Activated B cell treated with CpG ODN at 0.5 μM for 24 hours (primary cell): Measurements from ENCODE around the gene STX8. TPM values are rescaled to one million over a fixed set of nuclear protein-coding genes. Genes with fewer than 3 reads are reported as not detected.

Experiments used
- ATAC-seq: fragments of 200-7000 bp; cut with Tn5 transposase; one replicate; pipeline ENCODE4 v1.10.0; 2021; ENCODE audit warnings: low read depth, mild to moderate bottlenecking, moderate library complexity
- CTCF ChIA-PET: fragments of 350-600 bp; sonication (Branson Sonifier 250); formaldehyde crosslinking; loops from one replicate; lab custom pipeline; 2021; ENCODE audit warnings: antibody characterized with exemption; lab: Charles Lee
- POLR2A ChIA-PET: fragments of 350-600 bp; sonication (Branson Sonifier 250); formaldehyde crosslinking; loops from one replicate; lab custom pipeline; 2021; ENCODE audit warnings: antibody characterized with exemption; lab: Charles Lee
- DNase-seq: peaks from one replicate; pipeline ENCODE4 v3.0.0; 2022
- H3K27ac Mint-ChIP-seq: one replicate; pipeline ENCODE4 v1.8.0; 2020; ENCODE audit warnings: mixed read lengths
- H3K27me3 Mint-ChIP-seq: one replicate; pipeline ENCODE4 v1.8.0; 2021; ENCODE audit warnings: mixed read lengths
- H3K36me3 Mint-ChIP-seq: one replicate; pipeline ENCODE4 v1.8.0; 2021; ENCODE audit warnings: low read depth, mixed read lengths
- H3K4me1 Mint-ChIP-seq: one replicate; pipeline ENCODE4 v1.8.0; 2021; ENCODE audit warnings: mixed read lengths
- H3K4me3 Mint-ChIP-seq: one replicate; pipeline ENCODE4 v1.8.0; 2020; ENCODE audit warnings: mild to moderate bottlenecking, mixed read lengths
- H3K9me3 Mint-ChIP-seq: one replicate; pipeline ENCODE4 v1.8.0; 2020; ENCODE audit warnings: mixed read lengths
- intact Hi-C: fragments of 100-400 bp; cut with micrococcal nuclease; formaldehyde crosslinking; loops from one replicate; pipeline ENCODE4 v1.15.1; 2024
- total RNA-seq: library from RNA; stranded (reverse); gene quantifications from 2 replicates; pipeline ENCODE4 v1.2.3, GENCODE V29; 2022
- TF ChIP-seq, protein P1 (sequence below): fragments of 200-600 bp; IDR thresholded peaks from one replicate; pipeline ENCODE4 v1.8.0; 2022; ENCODE audit warnings: antibody characterized with exemption, mild to moderate bottlenecking

Gene STX8
- total RNA-seq, 1 donor from 2014 or later, result 66.9 TPM

DNA sequence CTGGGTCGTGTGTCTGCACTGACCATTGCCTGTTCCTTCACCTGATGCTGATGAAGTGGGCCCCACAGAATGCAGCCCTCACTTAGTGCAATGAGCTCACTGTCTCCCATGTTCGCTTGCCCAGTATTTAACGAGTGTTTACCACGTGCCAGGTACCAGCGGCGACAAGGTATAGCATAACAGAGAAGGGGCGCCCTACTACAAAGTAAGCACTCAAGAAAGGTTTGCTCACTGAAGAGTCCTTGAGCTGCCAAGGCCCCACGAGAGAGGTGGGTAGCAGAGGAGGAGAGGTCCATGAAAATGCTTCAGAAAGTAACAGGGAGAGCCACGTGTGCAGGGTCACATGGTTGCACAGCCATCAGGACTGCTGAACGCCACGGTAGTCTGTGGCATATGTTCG is 324.3 kb downstream of the STX8 start:
- ChIA-PET POLR2A (no interaction called here), CTCF (no interaction called here)
- ATAC-seq (no peak), DNase-seq (no peak)
- Mint-ChIP-seq H3K36me3 (peaks cover 10% of the 10 kb centered on the region), H3K27ac (no peak overlapping the region), H3K4me3 (no peak overlapping the region), H3K27me3 (no peaks in the 10 kb centered on the region), H3K4me1 (peaks cover under 1% of the 10 kb centered on the region), H3K9me3 (no peaks in the 10 kb centered on the region)
- TF ChIP-seq, protein P1, sequence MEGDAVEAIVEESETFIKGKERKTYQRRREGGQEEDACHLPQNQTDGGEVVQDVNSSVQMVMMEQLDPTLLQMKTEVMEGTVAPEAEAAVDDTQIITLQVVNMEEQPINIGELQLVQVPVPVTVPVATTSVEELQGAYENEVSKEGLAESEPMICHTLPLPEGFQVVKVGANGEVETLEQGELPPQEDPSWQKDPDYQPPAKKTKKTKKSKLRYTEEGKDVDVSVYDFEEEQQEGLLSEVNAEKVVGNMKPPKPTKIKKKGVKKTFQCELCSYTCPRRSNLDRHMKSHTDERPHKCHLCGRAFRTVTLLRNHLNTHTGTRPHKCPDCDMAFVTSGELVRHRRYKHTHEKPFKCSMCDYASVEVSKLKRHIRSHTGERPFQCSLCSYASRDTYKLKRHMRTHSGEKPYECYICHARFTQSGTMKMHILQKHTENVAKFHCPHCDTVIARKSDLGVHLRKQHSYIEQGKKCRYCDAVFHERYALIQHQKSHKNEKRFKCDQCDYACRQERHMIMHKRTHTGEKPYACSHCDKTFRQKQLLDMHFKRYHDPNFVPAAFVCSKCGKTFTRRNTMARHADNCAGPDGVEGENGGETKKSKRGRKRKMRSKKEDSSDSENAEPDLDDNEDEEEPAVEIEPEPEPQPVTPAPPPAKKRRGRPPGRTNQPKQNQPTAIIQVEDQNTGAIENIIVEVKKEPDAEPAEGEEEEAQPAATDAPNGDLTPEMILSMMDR, result no peak
- intact Hi-C loops, result no loop called here

DNA sequence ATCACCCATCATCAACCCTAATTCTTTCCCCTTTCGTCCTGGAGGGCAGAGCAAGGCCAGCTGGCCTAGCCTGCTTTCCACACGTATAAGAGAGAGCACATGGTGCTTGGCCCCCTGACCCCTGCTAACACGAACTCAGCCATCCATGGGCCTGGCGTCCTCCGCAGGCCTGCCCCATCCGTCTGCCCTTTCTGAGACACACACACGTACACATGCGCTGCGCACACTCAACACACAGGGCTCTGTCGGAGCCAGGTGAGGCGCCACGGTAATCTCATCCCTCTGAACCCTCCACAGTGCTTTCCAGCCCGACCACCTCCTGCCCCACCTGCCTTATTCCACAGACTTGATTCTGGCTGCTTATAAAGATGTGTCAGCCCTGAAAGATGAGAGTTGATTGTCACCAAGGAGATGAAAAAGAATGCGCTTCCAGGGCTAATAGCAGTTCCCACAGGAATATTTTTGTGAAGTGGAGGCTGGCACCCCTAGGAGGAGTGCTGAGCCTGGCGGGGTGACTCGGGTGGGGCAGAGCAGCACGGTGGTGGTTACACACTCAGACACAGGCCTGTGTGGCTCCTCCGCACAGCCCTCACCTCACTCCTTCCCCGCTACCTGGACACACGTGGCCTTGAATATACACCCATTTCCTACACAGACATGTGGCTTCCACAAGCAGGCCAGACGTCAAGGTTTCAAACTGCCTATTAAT is 326.2 kb downstream of the STX8 start:
- Mint-ChIP-seq H3K36me3 (peaks cover 10% of the 10 kb centered on the region), H3K27me3 (no peaks in the 10 kb centered on the region), H3K4me1 (no peaks in the 10 kb centered on the region), H3K27ac (no peak overlapping the region), H3K4me3 (no peak overlapping the region), H3K9me3 (no peaks in the 10 kb centered on the region)
- no peak for DNase-seq
- CTCF ChIA-PET, result no interaction called here
- POLR2A ChIA-PET, result no interaction called here
- intact Hi-C loops, result loop anchor here (10.0 kb wide), 1 partner anchor 505 kb away; the partner anchor contains the start of gene CCDC42
- ATAC-seq, result no peak
- TF ChIP-seq, protein P1, result no peak

DNA sequence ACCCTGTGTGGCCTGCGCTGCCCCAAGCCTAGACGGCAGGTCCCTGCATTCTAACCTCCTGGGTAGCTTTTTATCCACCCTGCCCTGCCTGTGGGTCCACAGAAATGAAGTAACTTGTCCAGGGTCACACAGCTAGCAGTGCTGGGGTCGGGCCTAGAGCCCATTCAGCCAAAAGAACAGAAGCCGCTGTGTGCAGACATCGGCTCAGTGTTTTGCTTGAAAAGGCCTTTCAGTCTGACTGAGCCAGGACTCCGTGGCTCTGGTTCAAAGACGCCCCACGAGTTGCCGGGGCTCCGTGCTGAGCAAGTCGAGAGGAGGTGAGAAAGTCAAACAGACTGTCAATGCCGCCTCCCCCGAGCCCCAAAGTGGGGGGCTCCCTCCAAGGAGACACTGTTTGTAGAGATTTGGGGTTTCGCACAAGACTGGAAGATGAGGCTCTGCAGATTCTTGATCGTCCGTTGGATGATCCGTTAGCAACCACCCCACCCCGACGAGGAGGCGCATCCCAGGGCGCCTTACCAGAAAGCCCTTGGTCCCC is 328.1 kb downstream of the STX8 start:
- Mint-ChIP-seq H3K4me1 (no peaks in the 10 kb centered on the region), H3K4me3 (no peak overlapping the region), H3K36me3 (peaks cover 10% of the 10 kb centered on the region), H3K27me3 (no peaks in the 10 kb centered on the region), H3K9me3 (no peaks in the 10 kb centered on the region), H3K27ac (no peak overlapping the region)
- intact Hi-C loops, result loop anchor here (10.0 kb wide), 1 partner anchor 503 kb away; the partner anchor contains the start of gene CCDC42
- ChIA-PET POLR2A (no interaction called here), CTCF (no interaction called here)
- TF ChIP-seq, protein P1, result no peak
- DNase-seq, result no peak
- no peak for ATAC-seq

DNA sequence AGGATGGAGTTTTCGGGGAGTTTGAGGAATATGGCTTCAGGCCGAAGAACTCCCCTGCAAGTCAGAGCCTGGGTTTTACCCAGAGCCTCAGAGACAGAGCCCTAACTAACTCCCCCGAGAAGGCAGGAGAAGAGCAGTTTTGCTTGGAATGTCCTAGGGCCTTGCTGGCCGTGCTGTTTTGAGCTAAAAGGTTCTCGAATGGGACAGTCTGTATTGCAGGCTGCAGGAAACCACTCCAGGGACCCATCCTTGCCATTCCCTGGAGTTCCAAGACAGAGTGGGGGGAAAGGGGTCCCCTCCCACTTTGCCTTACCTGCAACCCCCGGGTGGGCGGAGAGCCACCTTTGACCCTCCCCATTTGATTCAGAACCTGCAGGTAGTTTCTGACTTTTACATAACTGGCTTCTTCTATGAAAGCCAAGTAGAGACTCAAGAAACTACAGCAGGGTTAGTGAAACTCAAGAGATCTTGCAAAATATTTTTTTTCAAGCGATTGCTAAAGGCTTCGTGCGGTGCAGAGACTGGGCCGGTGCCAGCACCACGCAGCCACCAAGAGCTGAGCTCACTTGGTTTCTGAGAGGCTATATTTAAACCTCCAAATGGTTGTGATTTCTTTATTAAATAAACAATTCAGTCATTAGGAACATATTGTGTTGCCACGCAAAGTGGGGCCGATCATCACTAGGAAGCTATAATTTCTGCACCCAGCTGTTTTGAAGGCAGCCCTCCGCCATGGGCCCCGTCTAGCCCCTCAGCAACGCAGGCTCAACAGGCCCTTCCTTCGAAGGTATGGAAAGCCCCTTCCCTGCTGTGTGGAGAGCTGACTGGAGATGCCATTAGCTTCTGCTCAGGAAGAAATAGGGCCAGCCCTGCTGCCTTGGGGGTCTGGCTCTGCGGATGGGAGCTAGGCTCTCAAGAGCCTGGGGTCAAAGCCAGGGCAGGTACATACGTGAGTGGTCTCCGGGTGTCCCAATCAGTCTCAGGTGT is 331.3 kb downstream of the STX8 start:
- CTCF ChIA-PET, result interaction anchor here (0.8 kb wide), 1 partner anchor 47 kb away, joined by 3 read pairs; no protein-coding TSS in a partner anchor
- Mint-ChIP-seq H3K4me1 (peaks cover 4% of the 10 kb centered on the region), H3K4me3 (no peak overlapping the region), H3K36me3 (peaks cover 4% of the 10 kb centered on the region), H3K27ac (no peak overlapping the region), H3K9me3 (no peaks in the 10 kb centered on the region), H3K27me3 (no peaks in the 10 kb centered on the region)
- intact Hi-C loops, result loop anchor here (5.0 to 10.0 kb wide), 2 partner anchors 48 to 500 kb away; partner anchors contain the start of gene CCDC42
- DNase-seq, result no peak
- POLR2A ChIA-PET, result no interaction called here
- TF ChIP-seq, protein P1, result no peak
- no peak for ATAC-seq
